DND-41 (cell line): Measurements from ENCODE around the gene KEAP1.

Source experiments
- CTCF ChIP-seq: IDR thresholded peaks from 2 replicates; pipeline ENCODE4 v1.5.1; 2012; ENCODE audit warnings: borderline replicate concordance, low read length, moderate library complexity, mild to moderate bottlenecking; ENCODE audit not compliant: poor library complexity, severe bottlenecking; ENCODE audit errors: extremely low read depth
- EZH2 ChIP-seq: IDR thresholded peaks from 3 replicates; pipeline ENCODE4 v1.6.1; 2012; ENCODE audit warnings: borderline replicate concordance, low read depth, mild to moderate bottlenecking, moderate library complexity, low read length, inconsistent platforms; ENCODE audit not compliant: severe bottlenecking

GRCh38 chr19:10537668-10538067, 34.5 kb upstream of the KEAP1 start:
- TF ChIP-seq CTCF (no peak), EZH2 (no peak)
